ENCODE data around the gene ASCC2.

- TF ChIP-seq SNAI2 (CRISPR knock-in tag; IDR thresholded peaks at IDR 0.05): no peak
- no peak for TF ChIP-seq RARB (CRISPR knock-in tag; IDR thresholded peaks at IDR 0.05)
- no peak for TF ChIP-seq ZNF8 (CRISPR knock-in tag; IDR thresholded peaks at IDR 0.05)
- TF ChIP-seq, protein P1, sequence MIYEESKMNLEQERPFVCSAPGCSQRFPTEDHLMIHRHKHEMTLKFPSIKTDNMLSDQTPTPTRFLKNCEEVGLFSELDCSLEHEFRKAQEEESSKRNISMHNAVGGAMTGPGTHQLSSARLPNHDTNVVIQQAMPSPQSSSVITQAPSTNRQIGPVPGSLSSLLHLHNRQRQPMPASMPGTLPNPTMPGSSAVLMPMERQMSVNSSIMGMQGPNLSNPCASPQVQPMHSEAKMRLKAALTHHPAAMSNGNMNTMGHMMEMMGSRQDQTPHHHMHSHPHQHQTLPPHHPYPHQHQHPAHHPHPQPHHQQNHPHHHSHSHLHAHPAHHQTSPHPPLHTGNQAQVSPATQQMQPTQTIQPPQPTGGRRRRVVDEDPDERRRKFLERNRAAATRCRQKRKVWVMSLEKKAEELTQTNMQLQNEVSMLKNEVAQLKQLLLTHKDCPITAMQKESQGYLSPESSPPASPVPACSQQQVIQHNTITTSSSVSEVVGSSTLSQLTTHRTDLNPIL (CRISPR knock-in tag; IDR thresholded peaks at IDR 0.05; ENCODE audit: low read depth): no peak
- no peak for TF ChIP-seq ZFP30 (CRISPR knock-in tag; IDR thresholded peaks at IDR 0.05)
- TF ChIP-seq, protein P2, sequence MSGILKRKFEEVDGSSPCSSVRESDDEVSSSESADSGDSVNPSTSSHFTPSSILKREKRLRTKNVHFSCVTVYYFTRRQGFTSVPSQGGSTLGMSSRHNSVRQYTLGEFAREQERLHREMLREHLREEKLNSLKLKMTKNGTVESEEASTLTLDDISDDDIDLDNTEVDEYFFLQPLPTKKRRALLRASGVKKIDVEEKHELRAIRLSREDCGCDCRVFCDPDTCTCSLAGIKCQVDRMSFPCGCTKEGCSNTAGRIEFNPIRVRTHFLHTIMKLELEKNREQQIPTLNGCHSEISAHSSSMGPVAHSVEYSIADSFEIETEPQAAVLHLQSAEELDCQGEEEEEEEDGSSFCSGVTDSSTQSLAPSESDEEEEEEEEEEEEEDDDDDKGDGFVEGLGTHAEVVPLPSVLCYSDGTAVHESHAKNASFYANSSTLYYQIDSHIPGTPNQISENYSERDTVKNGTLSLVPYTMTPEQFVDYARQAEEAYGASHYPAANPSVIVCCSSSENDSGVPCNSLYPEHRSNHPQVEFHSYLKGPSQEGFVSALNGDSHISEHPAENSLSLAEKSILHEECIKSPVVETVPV (CRISPR knock-in tag; IDR thresholded peaks at IDR 0.05): no peak
Observed at GRCh38 chr22:29848111-29848510, 10.0 kb upstream of the ASCC2 start.

All from SK-N-SH treated with all-trans-retinoic acid at 6 μM for 48 hours (cell line).